Neutrophil (primary cell): Measurements from ENCODE around the gene MYOM1.

Experiments used
- H3K27ac ChIP-seq: fragments of 200-600 bp; sonication (generic); 2 replicates; pipeline ENCODE4 v1.5.1; 2016; ENCODE audit warnings: mild to moderate bottlenecking, moderate library complexity
- H3K27me3 ChIP-seq: fragments of 200-600 bp; sonication (generic); 2 replicates; pipeline ENCODE4 v1.6.0; 2016; ENCODE audit warnings: mild to moderate bottlenecking
- H3K36me3 ChIP-seq: fragments of 200-600 bp; sonication (generic); 2 replicates; pipeline ENCODE4 v1.5.1; 2017
- H3K4me1 ChIP-seq, 2 experiments: fragments of 200-600 bp in 1 of 2; sonication (generic) in 1 of 2; 1 replicate in 1 of 2; 2 replicates in 1 of 2; pipeline versions ENCODE4 v1.5.1 to v1.6.1; 2013 to 2016; ENCODE audit warnings: low read depth in 1 of 2, low read length in 1 of 2, mild to moderate bottlenecking in 1 of 2, moderate library complexity in 1 of 2; ENCODE audit not compliant: control insufficient read depth in 1 of 2, insufficient read depth in 1 of 2
- H3K4me3 ChIP-seq, 2 experiments: fragments of 200-600 bp in 1 of 2; sonication (generic) in 1 of 2; 1 replicate in 1 of 2; 2 replicates in 1 of 2; pipeline ENCODE4 v1.5.1; 2013 to 2016; ENCODE audit warnings: low read depth in 1 of 2, low read length in 1 of 2, mild to moderate bottlenecking in 1 of 2, moderate library complexity in 1 of 2
- H3K9me3 ChIP-seq: fragments of 200-600 bp; sonication (generic); 2 replicates; pipeline ENCODE4 v1.5.1; 2016
- CTCF ChIP-seq: fragments of 200-600 bp; sonication (generic); IDR thresholded peaks from 2 replicates; pipeline ENCODE4 v1.5.1; 2016; ENCODE audit warnings: antibody characterized with exemption

MYOM1 gene

GRCh38 chr18:3041843-3042242 lies 177.9 kb downstream of the MYOM1 start:
- no peaks in the 10 kb centered on the region for H3K9me3 ChIP-seq
- no peak for TF ChIP-seq CTCF
- no peaks in the 10 kb centered on the region for H3K27me3 ChIP-seq
- peaks cover 39 to 55% of the 10 kb centered on the region in 2 experiments for H3K4me1 ChIP-seq
- no peak overlapping the region for H3K4me3 ChIP-seq
- H3K27ac ChIP-seq = no peak overlapping the region
- no peaks in the 10 kb centered on the region for H3K36me3 ChIP-seq

DNA sequence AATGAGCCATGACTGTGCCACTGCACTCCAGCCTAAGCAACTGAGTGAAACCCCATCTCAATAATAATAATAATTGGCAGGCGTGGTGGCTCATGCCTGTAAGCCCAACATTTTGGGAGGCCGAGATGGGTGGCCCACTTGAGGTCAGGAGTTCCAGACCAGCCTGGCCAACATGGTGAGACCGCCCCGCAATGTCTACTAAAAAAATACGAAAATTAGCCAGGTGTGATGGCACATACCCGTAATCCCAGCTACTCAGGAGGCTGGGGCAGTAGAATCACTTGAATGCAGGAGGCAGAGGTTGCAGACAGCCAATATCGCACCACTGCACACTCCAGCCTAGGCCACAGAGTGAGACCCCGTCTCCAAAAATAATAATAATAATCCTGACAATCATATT lies 178.9 kb downstream of the MYOM1 start:
- H3K27ac ChIP-seq = no peak overlapping the region
- H3K27me3 ChIP-seq = no peaks in the 10 kb centered on the region
- H3K9me3 ChIP-seq = no peaks in the 10 kb centered on the region
- no peaks in the 10 kb centered on the region for H3K36me3 ChIP-seq
- TF ChIP-seq CTCF = no peak
- peaks cover 45 to 58% of the 10 kb centered on the region in 2 experiments for H3K4me1 ChIP-seq
- H3K4me3 ChIP-seq = no peak overlapping the region

- H3K36me3 ChIP-seq = no peaks in the 10 kb centered on the region
- H3K9me3 ChIP-seq = no peaks in the 10 kb centered on the region
- H3K4me1 ChIP-seq = peaks cover 38 to 53% of the 10 kb centered on the region in 2 experiments
- H3K4me3 ChIP-seq = no peak overlapping the region
- TF ChIP-seq CTCF = no peak
- H3K27ac ChIP-seq = no peak overlapping the region
- no peaks in the 10 kb centered on the region for H3K27me3 ChIP-seq
These were observed 179.6 kb downstream of the MYOM1 start for GRCh38 chr18:3040173-3040572.

- no peak for TF ChIP-seq CTCF
- no peaks in the 10 kb centered on the region for H3K9me3 ChIP-seq
- H3K4me1 ChIP-seq = peaks cover 27 to 37% of the 10 kb centered on the region in 2 experiments
- peak overlapping the region; percentile 97 for H3K27ac ChIP-seq
- peak overlapping the region; percentile 24 to 32 for H3K4me3 ChIP-seq
- no peaks in the 10 kb centered on the region for H3K27me3 ChIP-seq
- H3K36me3 ChIP-seq = no peaks in the 10 kb centered on the region
These were observed 182.3 kb downstream of the MYOM1 start for GRCh38 chr18:3037423-3037915.

GRCh38 chr18:3036108-3036507 lies 183.7 kb downstream of the MYOM1 start:
- no peak for TF ChIP-seq CTCF
- peaks cover 27 to 34% of the 10 kb centered on the region in 2 experiments for H3K4me1 ChIP-seq
- H3K27me3 ChIP-seq = no peaks in the 10 kb centered on the region
- H3K36me3 ChIP-seq = no peaks in the 10 kb centered on the region
- peak overlapping the region; percentile 97 for H3K27ac ChIP-seq
- H3K4me3 ChIP-seq = no peak overlapping the region
- H3K9me3 ChIP-seq = no peaks in the 10 kb centered on the region

DNA sequence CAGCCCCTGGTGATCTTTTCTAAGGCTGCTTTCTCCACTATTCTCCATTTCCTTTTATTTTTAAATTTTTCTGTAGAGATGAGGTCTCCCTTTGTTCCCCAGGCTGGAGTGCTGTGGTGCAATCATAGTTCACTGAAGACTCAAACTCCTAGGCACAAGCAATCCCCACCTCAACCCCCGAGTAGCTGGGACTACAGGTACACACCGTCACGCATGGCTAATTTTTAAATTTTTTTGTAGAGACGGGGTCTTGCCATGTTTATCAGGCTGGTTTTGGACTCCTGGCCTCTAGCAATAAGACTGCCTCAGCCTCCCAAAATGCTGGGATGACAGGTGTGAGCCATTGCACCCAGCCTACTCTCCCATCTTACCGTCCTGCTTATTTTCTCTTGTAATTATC lies 184.1 kb downstream of the MYOM1 start:
- Histone ChIP-seq H3K27ac (peak overlapping the region; percentile 39), H3K36me3 (no peaks in the 10 kb centered on the region), H3K4me1 (peaks cover 27 to 34% of the 10 kb centered on the region in 2 experiments), H3K9me3 (no peaks in the 10 kb centered on the region), H3K4me3 (no peak overlapping the region), H3K27me3 (no peaks in the 10 kb centered on the region)
- TF ChIP-seq CTCF = no peak
